DND-41 (cell line): Measurements from ENCODE around the gene ATP2B3.

ENCODE experiments used
- EZH2 ChIP-seq: IDR thresholded peaks from 3 replicates; pipeline ENCODE4 v1.6.1; 2012; ENCODE audit warnings: borderline replicate concordance, low read depth, mild to moderate bottlenecking, moderate library complexity, low read length, inconsistent platforms; ENCODE audit not compliant: severe bottlenecking
- TF ChIP-seq, protein P1 (sequence below): IDR thresholded peaks from 2 replicates; pipeline ENCODE4 v1.5.1; 2012; ENCODE audit warnings: borderline replicate concordance, low read length, moderate library complexity, mild to moderate bottlenecking; ENCODE audit not compliant: poor library complexity, severe bottlenecking; ENCODE audit errors: extremely low read depth

DNA sequence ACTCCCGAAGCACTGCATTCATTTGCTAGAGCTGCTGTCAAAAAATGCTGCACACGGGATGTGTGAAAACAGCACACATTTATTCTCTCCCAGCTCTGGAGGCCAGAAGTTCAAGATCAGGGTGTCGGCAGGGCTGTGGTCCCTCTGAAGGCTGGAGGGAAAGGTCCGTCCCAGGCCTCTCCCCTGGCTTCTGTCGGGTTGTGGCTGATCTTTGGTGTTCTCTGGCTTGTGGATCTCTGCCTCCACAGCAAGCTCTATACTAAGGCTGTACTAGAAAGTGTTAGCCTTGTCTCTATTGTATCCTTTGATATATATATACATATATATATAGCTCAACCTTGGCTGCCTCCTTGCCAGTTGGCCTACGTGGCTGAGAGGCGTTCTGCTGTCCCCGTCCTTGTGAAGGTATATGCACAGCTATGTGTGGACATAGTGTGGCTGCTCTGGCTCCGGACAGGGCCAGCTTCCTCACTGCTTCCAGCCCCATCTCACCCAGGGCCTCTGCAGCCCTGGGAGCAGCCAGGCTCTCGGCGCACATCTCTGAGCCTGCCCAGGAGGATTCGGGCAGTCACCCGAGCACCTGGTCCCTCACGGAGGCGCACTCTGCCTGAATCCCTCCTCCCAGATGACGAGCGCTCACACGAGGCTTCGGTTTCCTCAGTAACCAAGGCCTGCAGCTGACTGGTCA is 114.6 kb downstream of the ATP2B3 start:
- TF ChIP-seq, protein P1, sequence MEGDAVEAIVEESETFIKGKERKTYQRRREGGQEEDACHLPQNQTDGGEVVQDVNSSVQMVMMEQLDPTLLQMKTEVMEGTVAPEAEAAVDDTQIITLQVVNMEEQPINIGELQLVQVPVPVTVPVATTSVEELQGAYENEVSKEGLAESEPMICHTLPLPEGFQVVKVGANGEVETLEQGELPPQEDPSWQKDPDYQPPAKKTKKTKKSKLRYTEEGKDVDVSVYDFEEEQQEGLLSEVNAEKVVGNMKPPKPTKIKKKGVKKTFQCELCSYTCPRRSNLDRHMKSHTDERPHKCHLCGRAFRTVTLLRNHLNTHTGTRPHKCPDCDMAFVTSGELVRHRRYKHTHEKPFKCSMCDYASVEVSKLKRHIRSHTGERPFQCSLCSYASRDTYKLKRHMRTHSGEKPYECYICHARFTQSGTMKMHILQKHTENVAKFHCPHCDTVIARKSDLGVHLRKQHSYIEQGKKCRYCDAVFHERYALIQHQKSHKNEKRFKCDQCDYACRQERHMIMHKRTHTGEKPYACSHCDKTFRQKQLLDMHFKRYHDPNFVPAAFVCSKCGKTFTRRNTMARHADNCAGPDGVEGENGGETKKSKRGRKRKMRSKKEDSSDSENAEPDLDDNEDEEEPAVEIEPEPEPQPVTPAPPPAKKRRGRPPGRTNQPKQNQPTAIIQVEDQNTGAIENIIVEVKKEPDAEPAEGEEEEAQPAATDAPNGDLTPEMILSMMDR = no peak
- no peak for TF ChIP-seq EZH2
